Measurements from ENCODE around the gene C5orf47.

C5orf47 gene, protein sequence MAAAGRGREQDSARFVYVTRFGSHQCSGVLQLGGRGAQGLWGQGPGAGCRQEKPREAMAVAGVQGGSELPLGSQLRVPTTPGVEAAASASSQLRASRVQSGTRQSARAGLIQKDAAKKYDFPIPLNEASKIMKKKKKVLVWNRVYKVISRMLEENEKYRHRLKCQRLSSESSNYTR

DNA sequence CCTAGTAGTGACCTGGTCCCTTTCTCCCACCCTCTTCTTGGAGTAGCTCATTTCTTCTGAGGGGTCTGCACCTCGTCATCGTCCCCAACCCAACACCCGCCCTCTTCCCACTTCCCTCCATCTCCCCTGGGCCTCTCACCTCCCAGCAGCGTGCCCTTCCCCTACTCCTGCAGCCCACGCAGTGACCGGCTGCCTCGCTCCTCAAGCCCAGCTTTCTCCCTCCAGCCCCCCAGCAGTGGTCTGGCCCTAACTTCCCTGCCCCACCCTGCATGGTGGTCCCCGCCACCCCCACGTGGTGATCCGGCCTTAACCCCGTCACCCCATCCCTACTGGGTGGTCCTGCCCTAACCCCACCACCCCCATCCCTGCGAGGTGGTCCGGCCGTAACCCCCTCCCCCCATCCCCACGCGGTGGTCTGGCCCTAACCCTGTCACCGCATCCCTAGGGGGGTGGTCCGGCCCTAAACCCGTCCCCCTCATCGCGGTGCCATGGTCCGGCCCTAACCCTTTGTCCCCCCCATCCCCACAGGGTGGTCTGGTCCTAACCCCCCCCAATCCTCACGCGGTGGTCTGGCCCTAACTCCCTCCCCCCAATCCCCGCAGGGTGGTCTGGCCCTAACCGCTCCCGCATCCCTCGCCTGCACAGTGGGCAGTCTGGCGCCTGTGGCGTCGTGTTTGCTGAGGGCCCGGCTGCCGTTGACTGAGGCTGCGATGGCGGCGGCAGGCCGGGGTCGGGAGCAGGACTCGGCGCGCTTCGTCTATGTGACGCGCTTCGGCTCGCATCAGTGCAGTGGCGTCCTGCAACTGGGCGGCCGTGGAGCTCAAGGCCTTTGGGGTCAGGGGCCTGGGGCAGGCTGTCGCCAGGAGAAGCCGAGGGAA lies at the start of gene C5orf47:
Gene C5orf47 (plus strand): TSS at position 617 of the 878 bp plus-strand sequence. CDS start 94 bp downstream, at position 711.
- no peak for DNase-seq

DNA sequence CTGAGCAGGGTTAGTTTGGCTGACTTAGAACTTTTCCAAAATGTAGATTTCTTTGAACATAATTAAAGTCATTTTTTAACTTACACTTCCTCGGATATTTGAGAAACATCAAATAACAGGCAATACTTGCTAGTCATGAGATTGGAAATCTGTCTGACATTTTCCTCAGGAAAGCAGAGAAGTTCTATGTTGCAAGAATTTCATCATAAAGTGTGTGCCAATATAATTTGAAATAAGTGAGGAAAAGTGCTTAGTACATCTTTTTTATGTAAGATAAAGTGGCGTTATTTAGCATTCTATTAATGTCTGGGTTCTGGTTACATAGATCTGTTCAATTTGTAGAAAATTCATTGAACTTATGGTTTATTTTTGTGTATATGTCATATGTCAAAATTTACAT lies 48.7 kb upstream of the C5orf47 start:
- DNase-seq: no peak

DNA sequence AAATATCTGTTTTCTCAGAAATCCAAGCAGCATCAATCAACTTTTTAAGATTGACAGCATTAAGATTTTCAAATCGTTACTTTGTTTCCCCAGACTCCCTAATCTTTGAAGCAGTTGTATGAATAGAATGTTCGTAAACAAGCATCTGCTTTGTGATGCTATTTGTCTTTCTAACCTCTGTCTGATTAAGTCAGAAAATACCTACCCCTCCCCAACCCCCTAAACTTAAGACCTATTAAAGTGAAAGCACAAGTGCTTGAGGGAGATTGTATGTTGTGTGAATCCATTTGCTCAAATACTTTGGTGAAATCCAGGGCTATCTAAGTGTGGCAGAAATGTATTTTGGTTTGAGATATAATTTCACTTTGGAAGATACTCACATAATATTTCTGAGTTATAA lies 47.9 kb upstream of the C5orf47 start:
- DNase-seq: no peak

DNA sequence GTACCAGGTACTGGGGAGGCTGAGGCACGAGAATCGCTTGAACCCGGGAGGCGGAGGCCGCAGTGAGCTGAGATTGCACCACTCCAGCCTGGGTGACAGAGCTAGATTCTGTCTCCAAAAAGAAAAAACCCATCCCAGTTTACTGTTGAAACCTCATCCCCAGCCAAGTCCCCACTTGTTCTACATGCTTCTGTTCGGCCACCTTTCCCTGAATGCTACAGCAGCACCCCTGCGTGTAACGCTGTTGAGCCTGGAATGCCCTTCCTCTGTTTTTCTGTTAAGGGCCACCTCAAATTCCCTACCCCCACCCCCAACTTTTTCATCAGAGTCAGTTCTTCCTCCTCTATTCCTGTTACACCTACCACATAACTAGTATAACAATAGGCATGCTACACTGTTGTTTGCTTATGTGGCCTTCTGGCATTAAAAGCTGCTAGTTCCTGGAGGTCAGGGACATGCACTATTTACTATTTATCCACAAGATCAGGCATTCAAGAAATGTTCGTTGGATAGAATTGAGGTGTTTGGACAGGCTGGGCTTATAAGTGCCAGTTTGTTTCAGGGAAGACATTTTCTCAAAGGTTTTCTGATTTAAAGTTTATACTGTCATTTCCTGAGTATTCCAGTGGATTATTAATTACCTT lies 47.1 kb upstream of the C5orf47 start:
- DNase-seq: no peak

DNA sequence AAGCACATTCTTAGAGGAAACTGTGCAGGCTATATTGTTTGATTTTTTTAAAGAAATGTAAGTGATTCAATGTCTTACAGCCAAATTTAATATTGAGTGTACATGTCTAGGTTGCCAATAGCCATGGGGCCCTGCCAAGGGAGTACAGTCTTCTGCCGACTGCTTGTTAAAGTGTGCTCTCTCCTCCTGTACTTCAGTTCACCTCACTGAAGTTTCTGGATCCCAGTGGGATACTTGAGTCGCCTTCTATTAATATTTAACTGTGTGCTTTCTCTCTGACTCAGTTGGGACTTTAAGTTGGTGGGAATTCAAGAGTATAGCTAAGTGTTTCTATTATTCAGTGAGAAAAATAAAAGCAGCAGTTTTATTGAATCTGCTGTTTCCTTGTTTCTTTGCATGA lies 44.5 kb upstream of the C5orf47 start:
- DNase-seq: no peak

DNA sequence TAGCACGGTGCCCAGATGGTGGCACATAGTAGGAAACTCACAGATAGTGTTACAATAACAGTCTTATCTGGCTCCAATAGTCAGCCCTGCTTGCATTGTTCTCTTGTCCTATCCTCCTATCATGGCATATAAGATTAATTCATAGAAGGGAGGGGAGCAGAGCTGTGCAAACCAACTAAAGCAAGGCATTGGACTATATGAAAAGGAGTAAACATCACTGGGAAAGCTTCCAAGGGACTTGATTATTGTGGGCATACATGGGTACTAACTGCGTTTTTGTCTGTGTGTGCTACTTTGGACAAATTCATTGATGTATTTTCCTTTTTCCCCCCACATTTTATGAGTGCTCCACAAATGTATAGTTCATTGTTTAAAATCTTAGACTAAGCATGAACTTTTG lies 43.8 kb upstream of the C5orf47 start:
- DNase-seq: no peak

DNA sequence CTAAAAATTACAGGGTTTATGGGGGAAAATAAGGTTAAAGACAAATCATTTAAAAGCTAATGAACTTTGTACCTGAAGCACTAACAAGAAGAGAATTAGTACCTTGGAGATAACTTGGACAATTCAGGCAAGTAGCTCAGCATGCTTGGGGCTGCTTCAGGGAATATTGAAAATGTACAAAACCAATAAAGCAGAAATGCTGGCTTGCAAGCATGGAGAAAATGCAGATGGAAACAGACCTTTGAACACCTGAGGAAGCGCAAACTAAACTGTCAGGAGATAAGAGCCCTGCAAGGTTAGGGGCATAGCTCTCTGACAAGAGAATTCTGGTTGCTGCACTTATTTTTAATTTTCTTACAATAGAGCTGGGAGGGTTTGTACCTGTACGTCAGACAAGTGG lies 42.6 kb upstream of the C5orf47 start:
- DNase-seq: no peak

DNA sequence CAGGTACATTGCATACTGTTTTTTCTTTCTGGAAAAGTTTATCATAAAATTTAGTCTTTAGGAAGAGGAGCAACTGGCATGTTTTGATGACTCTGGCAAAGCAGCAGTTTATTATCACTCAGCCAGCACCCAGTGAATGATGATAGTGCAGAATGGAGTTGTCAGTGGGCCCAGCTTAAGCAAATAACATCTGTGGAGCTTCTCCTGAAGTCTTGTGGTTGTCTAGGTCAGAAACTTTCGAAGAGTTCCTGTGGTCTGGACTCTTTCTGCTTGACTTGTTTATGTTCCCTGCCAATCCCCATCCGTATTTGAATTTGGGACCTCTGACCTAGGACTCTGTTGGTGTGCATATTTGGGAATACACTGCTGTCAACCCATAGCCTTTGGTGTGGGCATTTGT lies 38.1 kb upstream of the C5orf47 start:
- no peak for DNase-seq

DNA sequence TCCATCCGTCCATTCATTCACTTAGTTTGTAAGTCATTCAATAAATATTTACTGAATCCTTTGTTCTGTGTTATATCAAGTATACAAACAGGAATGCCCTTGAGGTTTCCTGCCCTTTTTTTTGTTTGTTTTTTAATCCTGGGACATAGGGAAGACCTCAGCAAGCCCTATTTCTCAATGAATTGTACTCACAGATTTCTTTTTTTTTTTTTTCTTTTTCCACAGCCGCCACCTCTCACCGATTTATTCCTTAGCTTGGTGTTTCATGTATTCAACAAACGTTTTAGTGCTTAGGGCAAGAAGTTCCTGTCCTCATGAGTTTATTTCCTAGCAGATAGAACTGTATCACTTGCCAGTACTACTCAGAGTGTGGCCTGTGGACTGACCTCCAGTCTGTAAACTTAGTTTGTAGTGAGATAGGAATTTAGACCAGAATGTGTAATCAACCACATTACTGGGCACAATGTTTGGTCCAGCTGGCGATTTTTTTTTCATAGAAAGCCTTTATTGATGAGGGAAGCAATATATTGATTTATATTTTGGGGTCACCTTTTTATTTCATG lies 35.4 kb upstream of the C5orf47 start:
- no peak for DNase-seq

DNA sequence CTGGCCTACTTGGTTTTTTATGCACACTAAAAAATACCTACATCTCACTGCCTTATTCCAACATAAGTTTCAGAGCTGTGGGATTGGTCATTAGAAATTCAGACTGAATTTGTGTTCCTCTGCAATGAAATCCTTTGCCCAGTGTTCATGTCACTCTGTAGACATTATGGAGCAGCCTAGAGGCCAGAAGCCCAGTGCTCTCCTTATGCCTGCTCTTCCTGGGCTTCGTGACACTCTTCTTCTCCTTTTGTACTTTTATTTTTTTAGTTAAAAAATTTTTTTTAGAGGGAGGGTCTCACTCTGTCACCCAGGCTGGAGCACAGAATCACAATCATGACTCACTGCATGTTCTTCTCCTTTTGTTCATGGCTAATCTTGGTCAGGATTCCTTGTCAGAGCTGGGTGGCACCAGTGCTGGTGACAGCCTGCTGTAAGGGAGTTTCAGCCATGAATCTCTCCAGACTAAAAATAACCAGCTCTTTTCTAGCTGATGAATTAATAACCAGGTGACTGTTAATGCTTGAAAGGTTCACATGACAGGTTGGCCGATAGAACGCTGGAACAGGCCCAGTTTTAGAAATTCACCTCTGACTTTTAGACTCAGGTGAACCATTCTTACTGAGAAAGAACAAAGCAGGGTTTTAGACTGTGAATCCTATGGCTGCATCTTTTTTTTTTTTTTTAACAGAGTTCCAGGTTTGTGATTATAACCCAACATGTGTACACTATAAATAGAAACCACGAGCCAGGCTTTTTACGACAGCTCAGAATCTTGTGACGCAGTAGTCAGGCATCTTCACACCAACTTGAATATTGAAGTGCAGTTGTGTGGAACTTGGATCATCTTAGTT lies 34.1 kb upstream of the C5orf47 start:
- no peak for DNase-seq

DNA sequence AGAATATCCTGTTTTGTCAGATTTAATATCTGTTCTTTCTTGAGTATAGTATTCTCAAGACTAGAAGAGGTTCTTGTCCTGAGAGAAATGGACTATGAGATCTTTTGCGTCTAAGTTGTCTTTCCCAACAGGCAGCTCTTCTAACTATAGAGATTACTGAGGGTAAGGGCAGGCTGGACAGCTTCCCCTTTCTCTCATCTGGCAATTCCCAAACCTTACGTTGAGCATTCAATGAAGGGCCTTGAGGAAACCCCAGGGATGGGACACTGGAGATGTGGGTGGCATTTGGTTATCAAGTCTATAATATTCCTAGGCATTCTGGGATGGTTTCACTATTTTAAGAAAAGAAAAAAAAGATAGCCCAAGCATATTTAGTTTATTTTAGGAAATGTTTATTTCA lies 28.0 kb upstream of the C5orf47 start:
- DNase-seq: no peak

DNA sequence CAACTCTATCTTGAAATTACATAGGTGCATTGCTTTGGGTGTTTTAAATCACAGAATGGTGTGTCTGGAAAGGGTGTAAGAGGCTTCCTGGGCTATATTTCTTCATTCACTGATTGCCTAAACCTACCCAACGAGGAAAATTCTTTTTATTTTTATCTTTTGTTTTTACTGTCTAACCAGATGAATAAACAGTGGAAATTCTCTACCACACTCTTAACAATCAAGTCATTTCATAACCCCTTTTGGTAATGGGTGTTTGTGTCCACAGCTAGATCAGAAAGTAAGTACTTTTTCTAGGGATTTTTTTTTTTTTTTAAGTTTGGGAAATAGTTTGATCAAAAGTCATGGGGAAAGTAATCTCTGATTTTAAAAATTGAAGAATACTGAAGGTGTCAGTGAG lies 27.6 kb upstream of the C5orf47 start:
- no peak for DNase-seq

DNA sequence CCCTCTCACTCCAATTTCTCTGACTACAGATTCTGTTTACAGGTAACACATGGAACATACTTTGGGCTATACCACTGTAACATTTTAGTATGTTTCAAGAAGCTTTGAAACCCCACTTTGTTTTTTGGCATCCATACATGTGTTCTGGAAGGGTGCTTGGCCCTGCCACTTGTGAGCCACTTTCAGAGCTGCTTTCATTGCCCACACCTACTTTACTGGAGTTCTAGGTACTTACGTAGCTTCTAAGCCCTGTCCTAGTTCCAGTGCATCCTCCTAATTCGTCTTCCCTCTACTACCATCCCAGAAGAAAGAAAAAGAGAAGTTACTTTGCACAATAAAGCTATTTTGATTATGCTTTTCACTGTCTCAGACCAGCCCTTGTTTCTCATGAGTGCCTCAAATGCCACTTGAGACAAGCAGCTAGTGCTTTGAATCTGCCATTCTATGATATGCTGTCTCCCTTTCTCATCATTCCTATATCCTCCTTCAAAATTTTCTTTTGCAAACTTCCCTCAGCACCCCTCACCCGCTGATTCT lies 26.5 kb upstream of the C5orf47 start:
- DNase-seq: no peak

DNA sequence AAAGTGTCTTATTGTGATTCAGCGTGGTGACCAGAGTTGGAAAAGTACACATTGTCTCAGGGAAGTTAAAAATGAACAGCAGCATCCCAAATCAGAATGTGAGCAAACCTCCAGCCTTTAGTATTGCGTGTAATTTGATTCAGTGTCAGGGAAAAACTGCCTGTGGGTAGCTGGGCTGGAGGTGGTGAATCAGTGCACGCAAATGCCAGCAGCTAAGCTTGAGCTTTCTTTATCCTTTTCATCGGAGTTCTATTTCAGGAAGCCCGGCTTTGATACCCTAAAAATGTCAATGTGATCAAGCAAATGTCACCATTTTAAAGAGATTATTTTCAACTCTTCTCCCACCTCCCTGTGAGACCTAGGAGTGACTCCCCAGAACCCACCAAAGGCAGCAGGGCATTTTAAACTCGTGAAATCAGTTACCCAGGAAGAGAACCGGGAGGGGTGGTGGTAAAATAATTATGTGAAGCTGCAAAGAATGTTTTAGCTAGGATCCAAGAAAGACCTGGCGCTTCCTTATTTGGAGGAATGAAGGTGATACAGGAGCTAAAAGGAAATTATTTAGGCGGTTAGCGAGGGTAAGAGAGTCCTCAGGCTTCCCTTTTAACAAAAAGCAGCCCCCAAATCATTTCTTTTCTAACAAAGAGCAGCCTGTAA lies 25.7 kb upstream of the C5orf47 start:
- no peak for DNase-seq

DNA sequence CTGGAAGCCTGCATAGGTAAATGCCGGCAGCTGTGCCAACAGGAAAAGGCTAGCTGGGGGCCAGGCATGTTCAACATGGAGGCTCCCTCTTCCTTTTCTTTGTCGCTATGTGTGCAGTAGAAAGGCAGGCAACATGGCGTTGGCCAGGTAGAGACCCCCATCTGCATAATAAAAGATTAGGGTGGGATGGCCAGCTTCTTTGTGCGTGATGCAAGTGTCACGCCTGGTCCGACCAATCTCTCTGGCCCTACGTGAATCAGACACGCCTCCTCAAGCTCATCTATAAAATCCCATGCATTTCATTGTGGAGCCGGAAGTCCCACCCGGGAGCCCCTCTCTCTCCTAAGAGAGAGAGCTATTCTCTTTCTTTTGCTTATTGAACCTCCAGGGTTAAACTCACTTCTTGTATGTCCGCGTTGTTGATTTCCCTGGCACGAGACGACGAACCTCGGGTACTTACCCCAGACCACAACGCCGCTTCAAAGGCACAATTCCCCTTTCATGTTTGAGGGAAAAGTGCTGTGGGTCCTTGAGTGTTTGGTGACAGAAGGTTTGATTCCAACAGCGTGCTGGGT lies 25.0 kb upstream of the C5orf47 start:
- DNase-seq: no peak

DNA sequence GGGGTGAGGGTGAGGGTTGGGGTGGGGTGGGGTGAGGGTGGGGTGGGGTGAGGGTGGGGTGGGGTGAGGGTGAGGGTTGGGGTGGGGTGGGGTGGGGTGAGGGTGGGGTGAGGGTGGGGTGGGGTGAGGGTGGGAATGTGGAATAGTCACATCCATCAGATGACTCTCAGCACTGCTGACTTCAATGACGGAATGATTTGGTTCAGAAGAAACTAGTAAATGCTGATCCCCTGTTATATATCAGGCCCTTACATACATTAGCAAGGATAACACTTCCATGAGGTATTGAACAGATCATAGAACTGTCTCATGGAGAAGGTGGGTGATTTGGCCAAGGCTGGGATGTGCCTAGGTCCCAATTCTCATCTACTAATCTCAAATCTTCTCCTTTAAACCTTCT lies 24.5 kb upstream of the C5orf47 start:
- DNase-seq: no peak

DNA sequence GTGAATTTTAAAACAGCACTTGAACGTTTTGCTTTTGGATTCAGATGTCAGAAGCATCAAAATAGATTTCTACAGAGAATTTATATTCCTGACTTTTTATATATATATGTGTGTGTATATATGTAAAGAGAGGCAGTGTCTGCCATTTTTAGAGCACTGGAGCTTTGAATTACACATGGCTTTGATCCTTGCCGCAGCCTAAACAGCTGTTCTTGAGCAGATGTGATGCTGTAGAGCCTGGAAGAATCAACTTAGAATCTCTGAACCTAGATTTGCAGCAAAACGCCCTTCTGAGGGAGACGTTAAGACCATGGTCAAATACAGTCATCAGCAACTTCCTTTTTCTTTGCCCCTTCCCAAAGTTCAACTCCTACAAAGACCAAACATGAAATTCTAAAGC lies 21.7 kb upstream of the C5orf47 start:
- DNase-seq: no peak

DNA sequence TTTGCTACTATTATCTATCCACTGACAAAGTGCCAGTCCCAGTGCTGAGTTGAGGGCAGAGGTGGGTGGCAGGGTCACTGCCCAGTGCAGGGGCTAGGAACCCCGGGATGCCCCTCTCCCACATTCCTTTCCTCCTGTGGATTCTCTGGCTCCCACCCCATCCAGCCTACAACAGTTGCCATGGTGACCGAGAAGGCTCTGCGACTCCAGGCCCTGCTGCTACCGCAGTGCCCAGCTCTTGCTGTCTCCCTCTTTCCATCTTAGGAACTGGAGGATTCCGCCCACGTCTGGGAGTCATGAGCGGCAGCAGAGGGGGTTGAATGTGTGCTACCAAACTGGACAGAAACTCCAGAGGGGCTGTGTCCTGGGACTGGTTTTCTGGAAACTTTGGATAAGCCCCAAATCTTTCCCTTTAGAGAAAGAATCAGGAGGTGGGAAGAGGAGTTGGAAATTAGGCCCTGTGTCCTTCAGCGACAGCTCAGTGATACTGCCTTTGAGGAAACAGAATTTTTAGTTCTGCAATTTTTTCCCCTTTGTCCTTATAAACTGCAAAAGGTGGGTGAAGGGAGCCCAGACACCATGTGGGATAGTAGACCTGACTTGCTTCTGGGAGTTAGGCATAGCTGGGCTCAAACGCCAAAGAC lies 20.7 kb upstream of the C5orf47 start:
- DNase-seq: no peak

DNA sequence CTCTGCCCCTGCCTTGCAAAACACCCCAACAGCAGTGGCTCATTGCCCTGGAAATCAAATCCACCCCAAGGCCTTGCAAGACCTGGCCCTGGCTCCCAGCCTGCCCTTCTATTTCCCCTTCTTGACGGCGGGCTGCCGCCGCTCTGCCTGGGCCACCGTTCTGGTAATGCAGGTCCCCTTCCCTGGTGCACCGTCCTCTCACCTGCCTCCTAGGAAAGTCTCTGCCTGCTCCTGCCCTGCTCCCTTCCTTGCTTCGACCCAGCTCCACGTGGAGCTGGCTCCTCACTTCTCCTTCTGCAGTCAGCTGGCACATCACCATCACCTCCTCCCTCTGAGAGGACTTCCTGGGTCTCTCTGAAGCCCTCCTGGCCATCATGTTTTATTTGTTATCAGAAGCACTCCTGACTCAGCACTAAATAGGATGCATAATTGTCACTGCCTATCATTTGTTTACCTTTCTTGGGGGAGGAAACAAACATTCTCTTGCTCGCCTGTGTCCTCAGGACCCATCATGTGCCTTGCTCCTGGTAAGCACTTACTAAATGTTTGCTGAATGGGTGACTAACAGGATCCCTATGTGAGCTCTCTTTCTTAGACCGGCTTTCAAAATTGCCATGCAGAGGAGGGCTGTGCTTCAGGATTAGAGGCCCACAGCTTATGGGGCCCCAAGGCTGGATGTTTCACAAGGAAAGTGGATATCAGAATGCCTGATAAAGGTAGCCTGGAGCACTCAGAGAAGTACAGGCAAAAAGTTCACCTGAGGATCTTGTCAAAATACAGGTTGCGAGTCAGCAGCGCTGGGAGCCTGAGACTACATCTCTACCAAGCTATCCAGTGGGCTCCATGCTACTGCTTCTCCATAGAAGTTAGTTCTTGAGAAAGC lies 19.6 kb upstream of the C5orf47 start:
- DNase-seq: no peak

All from NCI-H1105 (cell line).